ENCODE data around the gene NMT2. TPM values are rescaled to one million over a fixed set of nuclear protein-coding genes. Genes with fewer than 3 reads are reported as not detected.

NMT2 gene
- total and polyA plus RNA-seq, 8 donors = 5.5 to 107 (median 9.2) TPM

GRCh38 chr10:15183689-15184481 is 15.4 kb upstream of the NMT2 start:
- peaks cover 0 to 8% (median 0%) of the 10 kb centered on the region in 4 donors for H3K4me1 ChIP-seq
- TF ChIP-seq POLR2AphosphoS5 (IDR thresholded peaks at IDR 0.05) (no peak), EP300 (IDR thresholded peaks at IDR 0.05) (no peak), POLR2A (IDR thresholded peaks at IDR 0.05) (no peak)
- TF ChIP-seq, protein P1, sequence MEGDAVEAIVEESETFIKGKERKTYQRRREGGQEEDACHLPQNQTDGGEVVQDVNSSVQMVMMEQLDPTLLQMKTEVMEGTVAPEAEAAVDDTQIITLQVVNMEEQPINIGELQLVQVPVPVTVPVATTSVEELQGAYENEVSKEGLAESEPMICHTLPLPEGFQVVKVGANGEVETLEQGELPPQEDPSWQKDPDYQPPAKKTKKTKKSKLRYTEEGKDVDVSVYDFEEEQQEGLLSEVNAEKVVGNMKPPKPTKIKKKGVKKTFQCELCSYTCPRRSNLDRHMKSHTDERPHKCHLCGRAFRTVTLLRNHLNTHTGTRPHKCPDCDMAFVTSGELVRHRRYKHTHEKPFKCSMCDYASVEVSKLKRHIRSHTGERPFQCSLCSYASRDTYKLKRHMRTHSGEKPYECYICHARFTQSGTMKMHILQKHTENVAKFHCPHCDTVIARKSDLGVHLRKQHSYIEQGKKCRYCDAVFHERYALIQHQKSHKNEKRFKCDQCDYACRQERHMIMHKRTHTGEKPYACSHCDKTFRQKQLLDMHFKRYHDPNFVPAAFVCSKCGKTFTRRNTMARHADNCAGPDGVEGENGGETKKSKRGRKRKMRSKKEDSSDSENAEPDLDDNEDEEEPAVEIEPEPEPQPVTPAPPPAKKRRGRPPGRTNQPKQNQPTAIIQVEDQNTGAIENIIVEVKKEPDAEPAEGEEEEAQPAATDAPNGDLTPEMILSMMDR (IDR thresholded peaks at IDR 0.05) = no peak
- intact Hi-C loops (cut with DNase I; ENCODE audit: low total_unique reads) = no loop called here
- H3K27ac ChIP-seq = no peak overlapping the region
- 81 to 89% (median 85%) methylated on average over 11 of the region's 11 CpGs for WGBS, 5 donors
- H3K27me3 ChIP-seq = peaks cover 0 to 5% (median 0%) of the 10 kb centered on the region in 3 donors
- no peaks in the 10 kb centered on the region for H3K9me3 ChIP-seq
- DNase-seq = no peak
- H3K36me3 ChIP-seq = no peaks in the 10 kb centered on the region
- no peak overlapping the region for H3K4me3 ChIP-seq

- H3K4me3 ChIP-seq = no peak overlapping the region
- TF ChIP-seq POLR2AphosphoS5 (IDR thresholded peaks at IDR 0.05) = no peak
- no peak for TF ChIP-seq POLR2A (IDR thresholded peaks at IDR 0.05)
- TF ChIP-seq, protein P1 (IDR thresholded peaks at IDR 0.05) = no peak
- no peak for TF ChIP-seq EP300 (IDR thresholded peaks at IDR 0.05)
- H3K9me3 ChIP-seq = no peaks in the 10 kb centered on the region
- 54 to 80% (median 69%) methylated on average over 8 of the region's 8 CpGs for WGBS, 5 donors
- H3K27me3 ChIP-seq = peaks cover 0 to 10% (median 0%) of the 10 kb centered on the region in 3 donors
- H3K27ac ChIP-seq = no peak overlapping the region
- peaks cover 0 to 8% (median 0%) of the 10 kb centered on the region in 4 donors for H3K4me1 ChIP-seq
- H3K36me3 ChIP-seq = no peaks in the 10 kb centered on the region
- intact Hi-C loops (cut with DNase I; ENCODE audit: low total_unique reads) = no loop called here
- no peak for DNase-seq
Measured at GRCh38 chr10:15182540-15183207, 14.2 kb upstream of the NMT2 start.

DNA sequence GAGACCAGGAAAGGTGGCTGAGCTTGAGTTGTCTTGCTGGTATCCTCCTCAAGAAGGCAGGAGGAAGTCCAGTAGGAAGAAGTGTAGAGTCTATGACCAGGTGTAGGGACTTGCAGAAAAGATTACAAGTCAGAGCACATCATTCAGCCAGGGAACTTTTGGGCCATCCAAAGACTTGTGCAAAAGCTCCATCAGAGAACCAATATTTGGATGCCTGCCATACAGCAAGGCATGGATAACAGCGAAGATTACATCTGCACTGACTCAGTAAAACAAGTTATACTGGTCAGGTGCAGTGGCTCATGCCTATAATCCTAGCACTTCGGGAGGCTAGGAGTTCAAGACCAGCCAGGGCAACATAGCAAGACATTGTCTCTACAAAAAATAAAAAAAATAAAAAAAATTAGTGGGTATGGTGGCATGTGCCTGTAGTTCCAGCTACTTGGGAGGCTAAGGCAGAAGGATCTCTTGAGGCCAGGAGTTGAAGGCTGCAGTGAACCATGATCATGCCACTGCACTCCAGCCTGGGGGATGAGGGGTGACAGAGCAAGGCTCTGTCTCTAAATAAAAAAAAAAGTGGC is 13.2 kb upstream of the NMT2 start:
- no peak for DNase-seq
- Histone ChIP-seq H3K4me3 (no peak overlapping the region), H3K27ac (no peak overlapping the region), H3K4me1 (peaks cover 0 to 8% (median 0%) of the 10 kb centered on the region in 4 donors), H3K27me3 (peaks cover 0 to 10% (median 0%) of the 10 kb centered on the region in 3 donors), H3K9me3 (no peaks in the 10 kb centered on the region), H3K36me3 (no peaks in the 10 kb centered on the region)
- 57 to 78% (median 66%) methylated on average over 2 of the region's 2 CpGs for WGBS, 5 donors
- TF ChIP-seq POLR2A (IDR thresholded peaks at IDR 0.05) = no peak
- TF ChIP-seq, protein P1 (IDR thresholded peaks at IDR 0.05) = no peak
- TF ChIP-seq POLR2AphosphoS5 (IDR thresholded peaks at IDR 0.05) = no peak
- no peak for TF ChIP-seq EP300 (IDR thresholded peaks at IDR 0.05)
- intact Hi-C loops (cut with DNase I; ENCODE audit: low total_unique reads) = no loop called here

GRCh38 chr10:15180736-15181135 is 12.2 kb upstream of the NMT2 start:
- Histone ChIP-seq H3K27me3 (peaks cover 0 to 10% (median 0%) of the 10 kb centered on the region in 3 donors), H3K4me1 (peaks cover 0 to 8% (median 0%) of the 10 kb centered on the region in 4 donors), H3K9me3 (no peaks in the 10 kb centered on the region), H3K36me3 (no peaks in the 10 kb centered on the region), H3K4me3 (no peak overlapping the region), H3K27ac (no peak overlapping the region)
- 73 to 84% (median 83%) methylated on average over 5 of the region's 5 CpGs for WGBS, 5 donors
- intact Hi-C loops (cut with DNase I; ENCODE audit: low total_unique reads) = no loop called here
- no peak for DNase-seq
- TF ChIP-seq EP300 (IDR thresholded peaks at IDR 0.05) = no peak
- no peak for TF ChIP-seq POLR2A (IDR thresholded peaks at IDR 0.05)
- TF ChIP-seq, protein P1 (IDR thresholded peaks at IDR 0.05) = no peak
- TF ChIP-seq POLR2AphosphoS5 (IDR thresholded peaks at IDR 0.05) = no peak
